Neural cell (in vitro differentiated cells): ENCODE results near the gene SLC18A3. TPM values are rescaled to one million over a fixed set of nuclear protein-coding genes. Genes with fewer than 3 reads are reported as not detected.

Source experiments
- H2AFZ ChIP-seq: fragments of 200-600, 300-800 bp; sonication (generic), shearing (Covaris generic); 2 replicates; pipeline ENCODE4 v1.6.0; 2014; ENCODE audit warnings: low read depth, mild to moderate bottlenecking, antibody characterized with exemption, low read length, moderate library complexity
- H3F3A ChIP-seq: fragments of 200-600 bp; shearing (Covaris generic); 2 replicates; pipeline ENCODE4 v1.6.1; 2016; ENCODE audit warnings: mild to moderate bottlenecking, moderate library complexity, mixed read lengths, antibody characterized with exemption, low read length; ENCODE audit not compliant: insufficient read depth, poor library complexity, severe bottlenecking
- H3K27ac ChIP-seq: fragments of 200-600, 300-800 bp; sonication (generic), shearing (Covaris generic); 2 replicates; pipeline ENCODE4 v1.5.1; 2014; ENCODE audit warnings: mild to moderate bottlenecking, low read length, moderate library complexity
- H3K27me3 ChIP-seq: fragments of 300-800, 200-600 bp; sonication (generic), shearing (Covaris generic); 2 replicates; pipeline ENCODE4 v1.6.0; 2014; ENCODE audit warnings: mild to moderate bottlenecking, low read depth, low read length, moderate library complexity; ENCODE audit not compliant: insufficient read depth
- H3K36me3 ChIP-seq: fragments of 300-800, 200-600 bp; sonication (generic), shearing (Covaris generic); 2 replicates; pipeline ENCODE4 v1.5.1; 2014; ENCODE audit warnings: mild to moderate bottlenecking, antibody characterized with exemption, low read length, moderate library complexity; ENCODE audit not compliant: insufficient read depth
- H3K4me2 ChIP-seq: fragments of 300-800, 200-600 bp; sonication (generic), shearing (Covaris generic); 2 replicates; pipeline ENCODE4 v1.6.0; 2014; ENCODE audit warnings: mild to moderate bottlenecking, low read length
- H3K4me3 ChIP-seq: fragments of 300-800, 200-600 bp; sonication (generic), shearing (Covaris generic); 2 replicates; pipeline ENCODE4 v1.5.1; 2014; ENCODE audit warnings: mild to moderate bottlenecking, low read length, moderate library complexity
- H3K79me2 ChIP-seq: fragments of 200-600 bp; shearing (Covaris generic); replicated peaks from 2 replicates; pipeline ENCODE4 v1.6.0; 2014; ENCODE audit warnings: mild to moderate bottlenecking, low read length, moderate library complexity; ENCODE audit not compliant: insufficient read depth
- H3K9ac ChIP-seq: fragments of 300-800, 200-600 bp; sonication (generic), shearing (Covaris generic); 2 replicates; pipeline ENCODE4 v1.6.1; 2016; ENCODE audit warnings: mild to moderate bottlenecking, low read length, mixed read lengths
- H3K9me2 ChIP-seq: fragments of 200-600 bp; shearing (Covaris generic); 2 replicates; pipeline ENCODE4 v1.6.1; 2016; ENCODE audit warnings: mild to moderate bottlenecking, low read length, mixed read lengths; ENCODE audit not compliant: insufficient read depth
- H3K9me3 ChIP-seq: fragments of 200-600, 300-800 bp; sonication (generic), shearing (Covaris generic); 2 replicates; pipeline ENCODE4 v1.6.1; 2016; ENCODE audit warnings: mild to moderate bottlenecking, mixed run types, low read length, moderate library complexity, mixed read lengths
- H4K20me1 ChIP-seq: fragments of 200-600 bp; shearing (Covaris generic); 2 replicates; pipeline ENCODE4 v1.6.1; 2016; ENCODE audit warnings: mild to moderate bottlenecking, mixed run types; ENCODE audit not compliant: insufficient read depth
- CTCF ChIP-seq: fragments of 450-650 bp; IDR thresholded peaks from 2 replicates; pipeline ENCODE4 v1.5.1; 2014; ENCODE audit warnings: antibody characterized with exemption, mild to moderate bottlenecking, moderate library complexity; ENCODE audit not compliant: poor library complexity, severe bottlenecking
- EP300 ChIP-seq: fragments of 450-650 bp; conservative IDR thresholded peaks from 2 replicates; pipeline ENCODE4 v1.6.1; 2014; ENCODE audit warnings: antibody characterized with exemption, mild to moderate bottlenecking, moderate library complexity; ENCODE audit not compliant: poor library complexity, severe bottlenecking
- EZH2 ChIP-seq: fragments of 200-600, 300-800 bp; shearing (Covaris generic), sonication (generic); IDR thresholded peaks from 2 replicates; pipeline ENCODE4 v1.6.1; 2014; ENCODE audit warnings: antibody characterized with exemption, low read length, borderline replicate concordance, mild to moderate bottlenecking; ENCODE audit not compliant: insufficient read depth, poor library complexity, severe bottlenecking
- MXI1 ChIP-seq: fragments of 450-650 bp; conservative IDR thresholded peaks from 2 replicates; pipeline ENCODE4 v1.6.1; 2014; ENCODE audit warnings: antibody characterized with exemption, mild to moderate bottlenecking; ENCODE audit not compliant: poor library complexity, severe bottlenecking
- POLR2AphosphoS5 ChIP-seq: IDR thresholded peaks from 2 replicates; pipeline ENCODE4 v1.6.1; 2012
- RAD21 ChIP-seq: fragments of 450-650 bp; conservative IDR thresholded peaks from 2 replicates; pipeline ENCODE4 v1.6.1; 2014; ENCODE audit warnings: antibody characterized with exemption, mild to moderate bottlenecking, moderate library complexity
- REST ChIP-seq: IDR thresholded peaks from 2 replicates; pipeline ENCODE4 v1.6.1; 2012; ENCODE audit warnings: borderline replicate concordance
- SMC3 ChIP-seq: fragments of 450-650 bp; conservative IDR thresholded peaks from 2 replicates; pipeline ENCODE4 v1.6.1; 2014; ENCODE audit warnings: antibody characterized with exemption, mild to moderate bottlenecking, moderate library complexity; ENCODE audit not compliant: poor library complexity
- TAF1 ChIP-seq: IDR thresholded peaks from 2 replicates; pipeline ENCODE4 v1.6.1; 2012; ENCODE audit warnings: low read depth
- polyA plus RNA-seq: library from polyadenylated mRNA; depleted of rRNA; stranded (reverse); fragments of >200 nt; gene quantifications from 2 replicates; pipeline ENCODE4 v1.2.3, GENCODE V29; 2014

The SLC18A3 gene
- polyA plus RNA-seq, 1 donor from 2014 or later: not detected

- no peak overlapping the region for H3K4me2 ChIP-seq
- H3F3A ChIP-seq: no peaks in the 10 kb centered on the region
- H4K20me1 ChIP-seq: no peaks in the 10 kb centered on the region
- no peak overlapping the region for H2AFZ ChIP-seq
- H3K27ac ChIP-seq: no peak overlapping the region
- TF ChIP-seq POLR2AphosphoS5 (no peak), TAF1 (no peak), REST (no peak), EP300 (no peak), SMC3 (no peak), CTCF (no peak), RAD21 (no peak), EZH2 (no peak), MXI1 (no peak)
- no peaks in the 10 kb centered on the region for H3K79me2 ChIP-seq
- H3K4me3 ChIP-seq: no peak overlapping the region
- H3K9me2 ChIP-seq: no peaks in the 10 kb centered on the region
- H3K9ac ChIP-seq: no peak overlapping the region
- H3K27me3 ChIP-seq: peaks cover 3% of the 10 kb centered on the region
- H3K9me3 ChIP-seq: no peaks in the 10 kb centered on the region
- no peaks in the 10 kb centered on the region for H3K36me3 ChIP-seq
These were observed 16.6 kb upstream of the SLC18A3 start for GRCh38 chr10:49593564-49593875.

- Histone ChIP-seq H3K9me2 (no peaks in the 10 kb centered on the region), H3K27ac (no peak overlapping the region), H3F3A (no peaks in the 10 kb centered on the region), H2AFZ (no peak overlapping the region), H4K20me1 (no peaks in the 10 kb centered on the region), H3K79me2 (no peaks in the 10 kb centered on the region), H3K9me3 (no peaks in the 10 kb centered on the region), H3K4me2 (no peak overlapping the region), H3K36me3 (no peaks in the 10 kb centered on the region), H3K9ac (no peak overlapping the region), H3K4me3 (no peak overlapping the region), H3K27me3 (peaks cover 3% of the 10 kb centered on the region)
- no peak for TF ChIP-seq MXI1
- TF ChIP-seq EZH2: no peak
- no peak for TF ChIP-seq SMC3
These were observed 16.1 kb upstream of the SLC18A3 start for GRCh38 chr10:49593998-49594397.

- Histone ChIP-seq H4K20me1 (no peaks in the 10 kb centered on the region), H3K9me2 (no peaks in the 10 kb centered on the region), H3K79me2 (no peaks in the 10 kb centered on the region), H3K9me3 (no peaks in the 10 kb centered on the region), H2AFZ (no peak overlapping the region), H3K4me2 (no peak overlapping the region), H3K9ac (no peak overlapping the region), H3K4me3 (no peak overlapping the region), H3K27ac (no peak overlapping the region), H3K36me3 (no peaks in the 10 kb centered on the region), H3F3A (no peaks in the 10 kb centered on the region), H3K27me3 (peaks cover 3% of the 10 kb centered on the region)
- TF ChIP-seq TAF1 (no peak), EZH2 (no peak), RAD21 (peak; percentile 96), EP300 (no peak), SMC3 (peak; percentile 87), MXI1 (no peak), CTCF (peak; percentile 95), REST (no peak)
These were observed 15.5 kb upstream of the SLC18A3 start for GRCh38 chr10:49594594-49594993.
